HS-27A (cell line): ENCODE measurements around the gene ZNF853.

Source experiments
- DNase-seq: peaks from one replicate; pipeline ENCODE4 v3.0.0-alpha.2; 2012; ENCODE audit warnings: low read depth, missing footprints

ZNF853 gene

DNA sequence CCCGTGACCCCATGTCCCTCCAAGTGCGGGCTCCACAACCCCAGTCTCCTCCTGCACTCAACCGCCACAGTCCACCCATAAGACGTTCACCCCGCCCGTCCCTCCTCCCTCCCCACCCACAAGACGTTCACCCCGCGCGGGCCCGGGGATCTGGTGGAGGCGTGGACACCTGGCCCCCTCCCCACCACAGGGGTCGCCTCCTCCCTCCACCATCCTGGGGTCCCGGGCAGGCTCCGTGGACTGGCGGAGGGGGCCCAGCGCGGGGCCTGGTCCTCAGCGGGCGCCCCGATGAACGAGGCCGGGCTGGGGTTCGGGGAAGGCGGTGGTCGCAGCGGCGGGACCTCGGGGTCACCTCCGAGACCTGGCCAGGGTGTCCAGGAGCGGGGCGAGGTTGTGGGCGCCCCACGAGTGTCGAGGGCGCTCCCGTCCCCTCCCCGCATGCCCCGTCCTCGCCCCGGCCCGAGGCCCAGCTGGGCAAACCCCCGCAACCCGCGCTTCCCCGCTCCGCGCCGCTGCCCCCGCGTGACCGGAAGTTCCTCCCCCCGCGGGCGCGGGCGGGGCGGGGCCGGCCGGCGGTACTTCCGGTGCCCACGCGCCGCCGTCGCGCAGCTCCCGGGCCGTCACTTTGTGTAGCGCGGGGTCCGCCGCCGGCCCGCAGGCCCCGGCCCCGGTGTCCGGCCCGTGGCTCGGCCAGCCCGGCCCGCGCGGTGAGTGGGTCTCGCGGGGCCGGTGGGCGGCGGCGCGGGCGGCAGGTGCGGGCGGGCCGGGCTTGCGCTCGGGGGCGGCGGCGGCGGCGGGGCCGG is 21.5 kb downstream of the ZNF853 start, which contains the start of gene ZNF316:
Gene ZNF316, plus strand, starts transcription at position 578 of the 803 bp plus-strand sequence. CDS start 5,092 bp downstream, outside the sequence.
- no peak for DNase-seq

DNA sequence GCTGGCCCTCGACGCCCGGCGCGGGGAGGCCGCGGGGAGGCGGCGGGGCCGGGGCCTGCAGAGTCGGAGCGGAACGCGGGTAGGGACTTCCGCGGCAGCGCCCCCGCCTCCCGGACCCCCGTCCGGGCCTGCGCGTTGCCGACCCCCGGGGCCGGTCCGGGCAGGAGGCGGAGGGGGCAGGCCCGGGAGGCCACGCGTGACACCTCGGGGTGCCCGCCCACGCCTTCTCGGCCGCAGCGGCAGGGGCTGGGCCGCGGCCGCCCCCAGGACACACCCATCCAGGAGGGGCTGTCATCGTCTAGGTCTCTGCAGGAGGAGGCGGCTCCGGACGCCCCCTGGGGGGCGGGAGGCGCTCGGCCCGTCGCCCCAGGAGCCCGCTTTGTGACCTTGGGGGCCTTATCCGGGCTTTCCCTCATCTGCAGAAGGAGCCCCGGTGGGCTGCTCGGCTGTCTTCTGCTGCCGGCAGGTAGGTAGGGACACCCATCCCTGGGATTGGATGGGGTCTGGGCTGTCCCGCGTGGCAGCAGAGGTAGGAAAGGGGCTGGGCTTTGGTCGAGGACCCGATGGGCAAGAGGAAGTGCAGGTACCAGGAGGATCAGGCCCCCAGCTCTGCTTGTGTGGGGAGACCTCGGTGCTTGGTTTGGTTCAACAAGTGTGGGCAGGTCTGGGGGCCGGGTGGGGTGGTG is 22.3 kb downstream of the ZNF853 start:
- DNase-seq, result no peak

DNA sequence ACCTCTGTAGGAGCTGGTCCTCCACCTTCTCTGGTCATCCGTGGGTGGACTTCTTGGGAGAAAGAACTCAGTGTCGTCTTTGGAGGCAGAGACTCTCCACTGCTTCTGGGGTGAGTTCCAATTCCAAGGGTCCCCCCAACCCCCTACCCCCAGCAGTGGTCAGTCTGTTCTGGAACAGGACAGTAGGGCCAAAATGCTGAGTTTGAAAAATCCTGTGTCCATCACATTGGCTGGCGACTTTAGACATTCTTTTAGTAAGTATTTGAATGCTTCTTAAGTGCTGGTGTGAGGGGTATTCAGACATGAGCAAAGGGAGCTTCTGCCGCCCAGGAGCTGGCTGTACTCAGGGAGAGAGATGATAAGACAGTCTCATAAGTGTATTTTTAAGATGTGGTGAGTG is 23.6 kb downstream of the ZNF853 start:
- no peak for DNase-seq

DNA sequence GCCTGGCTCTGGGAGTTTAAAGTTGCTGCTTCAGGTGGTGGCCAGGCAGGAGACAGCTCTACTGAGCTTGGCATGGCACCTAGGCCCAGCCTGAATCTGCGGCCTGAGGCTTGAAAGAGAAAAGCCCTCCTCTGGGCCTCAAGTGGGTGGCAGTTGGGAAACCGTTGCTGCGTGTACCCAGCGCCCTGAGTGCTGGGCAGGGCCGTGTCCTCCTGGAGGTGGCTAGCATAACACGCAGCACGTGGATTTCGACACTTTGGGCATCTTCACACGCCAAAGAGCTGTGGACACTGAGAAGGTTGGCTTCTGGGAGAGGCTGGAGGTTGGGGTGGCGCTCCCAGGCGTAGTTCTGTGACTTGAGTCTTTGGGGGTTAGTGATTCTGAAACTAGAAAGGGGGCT is 24.2 kb downstream of the ZNF853 start:
- DNase-seq, result no peak

DNA sequence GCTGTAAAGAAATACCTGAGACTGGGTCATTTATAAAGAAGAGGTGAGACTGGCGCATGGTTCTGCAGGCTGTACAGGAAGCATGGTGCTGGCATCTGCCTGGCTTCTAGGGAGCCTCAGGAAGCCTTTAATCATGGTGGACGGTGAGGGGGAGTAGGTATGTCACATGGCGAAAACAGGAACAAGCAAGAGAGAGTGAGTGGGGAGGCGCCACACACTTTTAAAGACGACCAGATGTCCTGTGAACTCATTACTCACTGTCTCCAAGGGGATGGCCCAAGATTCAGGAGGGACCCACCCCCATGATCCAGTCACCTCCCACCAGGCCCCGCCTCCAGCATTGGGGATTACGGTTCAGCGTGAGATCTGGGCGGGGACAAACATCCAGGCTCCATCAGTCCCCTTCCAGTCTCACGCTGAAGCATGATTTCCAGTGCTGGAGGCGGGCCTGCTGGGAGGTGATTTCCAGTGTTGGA is 24.9 kb downstream of the ZNF853 start:
- no peak for DNase-seq

DNA sequence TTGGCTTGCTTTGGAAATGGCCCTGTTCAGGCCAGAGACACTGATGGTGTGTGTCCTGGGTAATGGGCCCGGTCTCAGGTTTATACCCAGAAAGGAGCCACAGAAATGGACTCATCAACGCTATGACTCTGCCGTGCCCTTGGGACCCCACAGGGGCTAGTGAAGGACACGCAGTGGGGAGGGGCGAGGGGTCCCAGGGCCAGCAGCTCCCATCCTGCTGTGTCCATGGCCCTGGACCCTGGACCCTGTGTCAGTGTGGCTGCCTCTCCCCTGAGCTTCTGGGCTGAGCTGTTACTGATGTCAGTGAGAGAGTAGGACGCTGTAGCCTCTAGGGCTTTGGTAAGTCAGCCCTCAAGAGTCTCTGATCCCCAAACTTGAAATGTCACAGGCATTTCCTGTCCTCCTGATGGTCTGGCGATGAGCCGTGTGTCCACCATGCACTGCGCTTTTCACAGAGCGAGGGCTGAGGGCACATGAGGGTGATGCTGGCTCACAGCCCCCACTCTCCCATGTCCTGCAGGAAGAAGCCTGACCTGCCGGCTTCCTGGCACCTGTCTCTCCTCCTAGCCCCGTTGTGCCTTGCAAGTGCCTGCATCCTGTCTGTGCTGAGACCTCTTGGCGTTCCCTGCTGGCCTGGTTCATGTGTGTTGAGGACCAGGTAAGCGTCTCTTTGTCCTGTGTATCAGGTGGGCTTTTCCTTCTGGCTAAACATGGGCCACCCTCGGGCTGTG is 26.1 kb downstream of the ZNF853 start:
- no peak for DNase-seq

DNA sequence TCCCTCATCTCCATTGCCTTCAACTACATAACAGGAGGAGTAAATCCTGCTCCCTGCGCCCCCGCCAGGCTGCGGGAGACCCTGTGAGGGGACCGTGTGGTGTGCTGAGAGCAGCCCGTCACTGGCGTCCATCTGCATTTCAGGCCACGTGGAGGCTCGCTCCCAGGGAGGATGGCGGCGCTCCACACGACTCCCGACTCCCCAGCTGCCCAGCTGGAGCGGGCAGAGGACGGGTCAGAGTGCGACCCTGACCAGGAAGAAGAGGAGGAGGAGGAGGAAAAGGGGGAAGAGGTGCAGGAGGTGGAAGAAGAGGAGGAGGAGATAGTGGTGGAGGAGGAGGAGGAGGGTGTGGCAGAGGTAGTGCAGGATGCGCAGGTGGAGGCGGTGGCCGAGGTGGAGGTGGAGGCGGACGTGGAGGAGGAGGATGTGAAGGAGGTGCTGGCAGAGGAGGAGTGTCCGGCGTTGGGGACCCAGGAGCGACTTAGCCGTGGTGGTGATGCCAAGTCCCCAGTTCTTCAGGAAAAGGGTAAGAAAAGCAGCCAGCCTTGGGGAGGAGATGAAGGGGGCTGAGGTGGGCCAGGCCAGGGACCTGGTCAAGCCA is 26.9 kb downstream of the ZNF853 start:
- no peak for DNase-seq

DNA sequence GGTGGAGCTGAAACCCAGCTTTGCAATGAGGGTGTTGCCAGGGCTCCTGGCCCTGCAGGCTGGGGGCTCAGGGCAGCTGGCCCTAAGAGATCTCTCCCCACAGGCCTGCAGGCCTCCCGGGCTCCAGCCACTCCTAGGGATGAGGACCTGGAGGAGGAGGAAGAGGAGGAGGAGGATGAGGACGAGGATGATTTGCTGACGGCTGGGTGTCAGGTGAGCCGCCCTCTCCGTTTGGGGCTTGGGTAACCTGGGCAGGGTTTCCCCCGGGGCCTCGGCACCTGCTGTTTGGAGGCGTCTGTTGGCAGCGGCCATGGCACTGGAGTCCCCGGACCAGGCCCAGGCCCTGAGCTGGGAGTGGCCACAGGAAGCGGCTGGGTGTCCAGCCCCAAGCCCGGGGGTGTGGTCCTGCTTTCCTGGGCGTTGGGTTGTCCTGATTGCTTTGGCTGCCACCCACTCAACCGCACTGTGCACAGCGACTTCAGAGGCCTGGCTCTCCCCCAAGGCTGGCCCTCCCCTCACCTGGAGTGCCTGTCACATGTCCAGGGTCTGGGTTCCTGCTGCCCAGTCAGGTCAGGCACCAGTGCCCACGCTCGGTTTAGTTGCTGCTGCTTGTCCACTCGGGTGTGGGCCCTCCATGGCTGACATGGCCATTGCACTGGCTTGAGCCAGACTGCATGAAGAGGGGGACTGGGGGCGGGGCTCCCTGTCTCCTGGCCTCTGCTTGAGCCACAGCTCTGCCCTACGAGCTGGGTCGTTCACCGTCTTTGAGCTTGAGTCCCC is 27.6 kb downstream of the ZNF853 start:
- DNase-seq, result no peak

DNA sequence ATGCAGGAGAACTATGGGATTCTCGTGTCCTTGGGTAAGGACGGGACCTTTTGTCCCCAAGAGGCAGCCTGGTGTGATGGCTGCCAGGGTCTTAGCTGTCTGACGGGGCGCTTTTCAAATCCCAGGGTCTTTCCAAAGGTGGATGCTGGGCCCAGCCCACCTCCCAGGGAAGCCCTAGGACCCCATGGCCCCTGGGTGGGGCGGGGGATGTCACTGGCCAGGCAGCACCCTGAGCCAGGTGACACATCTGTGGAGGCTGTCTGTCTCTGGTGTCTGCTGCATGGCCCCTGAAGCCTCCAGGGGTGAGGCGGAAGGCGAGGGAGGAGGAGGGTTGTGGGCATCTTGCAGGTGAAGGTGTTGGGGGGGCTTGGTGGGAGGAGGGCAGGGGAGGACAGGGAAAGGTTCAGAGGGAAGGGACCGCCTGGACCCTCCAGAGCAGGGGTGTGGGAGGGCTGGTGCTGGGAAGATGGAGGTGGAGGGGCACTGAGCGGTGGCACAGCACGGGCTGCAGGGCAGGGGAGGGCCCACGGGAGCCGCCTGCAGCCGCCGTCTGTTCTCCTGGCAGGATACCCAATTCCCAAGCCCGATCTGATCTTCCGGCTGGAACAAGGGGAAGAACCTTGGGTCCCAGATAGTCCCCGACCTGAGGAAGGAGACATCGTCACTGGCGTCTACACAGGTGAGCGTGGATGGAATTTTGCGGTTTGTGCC is 28.7 kb downstream of the ZNF853 start:
- no peak for DNase-seq

DNA sequence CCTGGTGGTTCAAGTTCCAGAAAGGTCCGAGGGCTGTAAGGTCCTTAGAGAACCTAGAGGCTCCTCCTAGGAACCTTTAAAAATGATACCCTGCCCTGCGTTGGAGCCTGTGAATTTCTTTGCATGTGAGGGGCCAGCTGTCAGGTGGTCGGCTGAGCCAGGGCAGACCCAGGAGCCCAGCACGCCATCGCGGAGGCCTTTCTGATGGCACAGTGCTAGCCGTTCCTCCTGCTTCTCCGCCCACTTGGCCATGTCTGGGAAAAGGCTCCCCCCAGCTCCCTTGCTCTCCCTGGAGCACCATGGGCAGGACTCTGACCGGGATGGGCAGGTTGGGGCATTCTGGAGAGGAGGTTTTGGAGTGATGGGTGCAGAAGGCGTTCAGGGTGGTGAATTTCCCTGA is 29.3 kb downstream of the ZNF853 start:
- no peak for DNase-seq

DNA sequence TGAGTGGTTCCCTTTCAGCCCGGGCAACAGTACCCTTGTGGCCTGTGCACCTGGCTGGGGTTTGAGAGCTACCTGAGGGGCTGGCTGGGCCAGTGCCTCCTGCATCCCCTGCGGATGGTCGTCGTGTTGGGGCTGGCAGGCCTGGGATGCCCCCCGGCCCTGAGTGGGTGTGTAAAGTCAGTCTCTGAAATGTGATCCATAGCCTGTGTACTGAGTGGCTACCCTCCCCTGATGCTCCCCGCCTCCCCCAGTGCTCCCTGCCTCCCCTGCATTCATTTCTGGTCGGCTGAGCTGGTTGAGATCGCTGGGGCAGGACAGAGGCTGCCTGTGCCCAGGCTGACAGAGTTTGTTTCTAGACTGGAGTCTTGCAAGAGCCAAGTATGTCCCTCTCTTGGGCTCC is 31.1 kb downstream of the ZNF853 start:
- DNase-seq, result no peak

DNA sequence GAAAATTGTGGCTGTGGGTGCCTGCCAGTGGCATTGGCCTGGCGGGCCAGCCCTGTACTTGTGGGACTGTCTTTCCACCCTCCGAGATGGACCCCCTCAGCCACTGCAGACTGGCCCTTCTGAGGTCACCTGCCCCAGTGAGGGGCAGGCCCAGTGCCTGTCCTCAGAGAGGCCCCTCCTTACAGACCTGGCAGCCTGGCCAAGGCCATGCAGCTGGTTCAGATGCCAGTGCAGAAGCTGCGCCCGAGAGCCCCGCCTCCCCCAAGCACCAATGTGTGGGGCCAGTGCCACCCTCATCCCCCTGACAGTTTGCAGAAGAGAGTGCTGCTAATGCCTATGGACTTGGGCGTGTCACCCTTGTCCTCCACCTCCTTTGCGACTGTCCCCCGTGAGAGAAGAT is 31.7 kb downstream of the ZNF853 start:
- no peak for DNase-seq

DNA sequence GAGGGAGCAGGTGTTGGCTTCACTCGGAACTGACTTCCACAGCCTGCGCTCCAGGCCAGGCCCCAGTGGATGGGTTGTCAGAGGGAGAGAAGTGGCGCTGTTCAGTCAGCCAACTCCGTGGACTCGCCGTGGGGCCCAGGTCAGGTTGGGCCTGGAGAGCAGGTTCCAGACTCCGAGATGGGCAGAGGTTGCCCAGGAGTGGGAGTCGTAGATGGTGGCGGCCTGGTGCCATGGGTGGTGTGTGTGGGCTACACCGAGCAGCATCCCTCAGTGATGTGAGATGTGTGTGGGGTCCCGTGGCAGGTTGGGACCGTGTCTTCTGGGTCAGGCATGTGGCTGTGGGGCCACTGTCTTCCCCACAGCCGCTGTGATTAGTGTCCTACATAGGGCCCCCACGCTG is 32.1 kb downstream of the ZNF853 start:
- no peak for DNase-seq

DNA sequence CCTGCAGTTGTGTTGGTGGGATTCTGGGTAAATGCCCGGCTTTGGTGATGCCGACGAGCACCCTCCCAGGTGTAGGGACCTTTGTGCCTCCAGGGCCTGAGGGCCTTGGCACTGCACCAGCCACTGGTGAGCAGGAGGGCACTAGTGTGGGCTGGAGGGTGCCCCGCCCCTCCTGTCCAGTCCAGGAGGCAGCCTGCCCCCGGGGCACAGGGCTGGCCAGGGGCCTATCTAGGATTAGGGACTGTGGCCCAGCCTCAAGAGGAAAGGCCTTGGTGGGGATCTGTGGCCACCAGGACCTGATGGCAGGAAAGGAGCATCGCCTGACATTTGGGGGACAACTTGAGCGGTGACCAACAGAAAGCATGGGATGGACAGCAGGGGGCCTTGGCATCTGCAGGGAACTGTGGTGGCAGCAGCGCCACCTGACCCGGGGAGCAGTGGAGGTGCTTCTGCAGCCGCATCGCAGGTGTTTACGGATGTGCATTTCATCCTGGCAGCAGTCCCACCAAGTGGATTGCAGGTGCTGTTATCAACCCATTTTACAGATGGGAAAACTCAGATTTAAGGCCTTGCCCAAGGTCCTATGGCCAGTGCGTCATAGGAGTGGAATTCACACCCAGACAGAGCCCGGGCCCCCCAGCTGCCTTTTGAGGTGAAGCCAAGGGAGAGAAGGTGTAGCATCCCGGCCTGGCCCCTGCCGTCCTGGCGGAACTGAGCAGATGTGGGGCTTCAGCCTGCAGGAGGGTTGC is 32.8 kb downstream of the ZNF853 start:
- no peak for DNase-seq

DNA sequence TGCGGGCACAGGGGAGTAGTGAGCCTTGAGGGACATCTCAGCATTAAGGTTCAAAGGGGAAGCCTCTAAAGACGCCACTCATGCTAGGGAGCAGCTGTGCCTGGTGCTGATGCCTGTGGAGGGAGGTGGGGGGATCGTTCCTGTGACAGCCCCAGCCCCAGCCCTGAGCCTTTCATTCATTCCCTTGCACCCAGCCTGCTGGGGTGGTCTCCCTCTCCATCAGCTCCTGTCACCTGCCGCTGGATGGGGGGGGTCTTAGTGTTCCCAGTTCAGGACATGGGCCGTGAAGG is 33.4 kb downstream of the ZNF853 start:
- no peak for DNase-seq

DNA sequence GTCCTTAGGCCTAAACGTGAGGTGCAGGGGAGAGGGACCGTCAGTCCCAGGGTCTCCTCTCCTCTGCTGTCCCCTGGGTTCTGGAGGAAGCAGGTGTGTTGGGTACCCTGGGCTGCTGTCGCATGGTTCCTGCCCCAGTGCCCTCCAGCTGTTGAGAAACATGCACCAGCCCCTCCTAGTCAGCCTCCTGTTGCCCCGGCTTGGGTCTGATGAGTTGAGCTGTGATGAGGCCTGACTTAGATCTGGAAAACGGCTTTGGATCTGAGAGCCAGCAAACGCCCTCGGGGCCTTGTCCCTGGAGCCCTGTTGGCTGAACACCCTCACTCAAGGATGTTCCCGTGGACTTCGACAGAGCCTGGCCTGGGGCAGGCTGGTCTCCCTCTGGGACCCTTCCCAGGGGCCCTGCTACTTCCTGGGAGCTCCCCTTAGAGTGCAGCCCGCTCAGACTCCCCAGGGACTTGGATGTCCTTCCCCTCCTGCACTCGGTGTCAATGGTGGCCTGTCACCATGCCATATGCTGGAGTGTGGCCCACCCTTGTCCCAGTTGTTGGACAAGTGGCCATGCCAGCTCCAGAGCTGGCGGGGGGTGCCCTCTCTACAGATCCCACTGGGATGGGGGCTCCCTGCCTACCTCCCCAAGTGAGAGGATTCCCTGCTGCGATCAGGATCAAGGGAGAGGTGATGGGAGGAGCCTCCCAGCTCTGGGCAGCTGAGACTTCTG is 34.0 kb downstream of the ZNF853 start:
- DNase-seq, result no peak

DNA sequence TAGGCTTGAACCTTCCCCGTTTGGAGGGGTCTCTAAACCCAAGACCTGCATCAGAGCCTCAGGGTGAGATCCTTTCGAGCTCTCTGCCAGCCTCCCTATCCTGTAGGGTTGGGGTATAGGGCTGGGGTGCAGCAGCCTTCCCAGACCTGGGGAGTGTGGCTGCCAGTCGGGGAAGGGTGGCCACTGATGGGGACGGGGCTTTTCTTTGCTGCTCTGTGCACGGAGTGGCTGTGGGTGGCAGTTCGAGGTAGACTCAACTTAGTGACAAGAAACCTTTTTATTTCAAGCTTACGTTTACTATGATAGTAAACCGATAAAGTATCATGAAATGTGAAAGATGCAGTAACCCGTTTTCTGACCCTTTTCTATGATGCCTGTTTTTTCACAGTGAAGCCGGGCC is 34.7 kb downstream of the ZNF853 start:
- no peak for DNase-seq

DNA sequence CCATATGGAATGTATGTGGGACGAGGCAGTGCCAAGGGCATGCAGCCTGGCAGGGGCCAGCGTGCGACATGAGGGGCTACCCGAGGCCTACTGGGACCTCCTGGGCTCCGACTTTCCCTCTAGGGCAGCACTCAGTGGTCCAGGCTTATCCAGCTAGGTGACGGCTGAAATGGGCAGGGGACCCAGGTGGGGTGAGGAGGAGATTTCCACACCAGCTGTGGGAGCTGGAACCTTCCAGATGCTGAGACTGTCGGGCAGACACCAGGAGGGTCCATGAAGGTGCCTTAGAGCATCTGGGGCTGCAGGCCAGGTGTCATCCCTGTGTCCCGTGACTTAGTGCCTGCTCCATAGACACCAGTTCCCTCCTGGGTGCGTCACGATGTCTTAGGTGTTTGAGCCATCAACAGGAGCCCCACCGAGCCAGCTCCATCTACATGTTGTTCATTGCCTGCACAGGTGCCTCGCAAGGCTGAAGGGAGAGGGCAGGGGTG is 35.2 kb downstream of the ZNF853 start:
- no peak for DNase-seq

DNA sequence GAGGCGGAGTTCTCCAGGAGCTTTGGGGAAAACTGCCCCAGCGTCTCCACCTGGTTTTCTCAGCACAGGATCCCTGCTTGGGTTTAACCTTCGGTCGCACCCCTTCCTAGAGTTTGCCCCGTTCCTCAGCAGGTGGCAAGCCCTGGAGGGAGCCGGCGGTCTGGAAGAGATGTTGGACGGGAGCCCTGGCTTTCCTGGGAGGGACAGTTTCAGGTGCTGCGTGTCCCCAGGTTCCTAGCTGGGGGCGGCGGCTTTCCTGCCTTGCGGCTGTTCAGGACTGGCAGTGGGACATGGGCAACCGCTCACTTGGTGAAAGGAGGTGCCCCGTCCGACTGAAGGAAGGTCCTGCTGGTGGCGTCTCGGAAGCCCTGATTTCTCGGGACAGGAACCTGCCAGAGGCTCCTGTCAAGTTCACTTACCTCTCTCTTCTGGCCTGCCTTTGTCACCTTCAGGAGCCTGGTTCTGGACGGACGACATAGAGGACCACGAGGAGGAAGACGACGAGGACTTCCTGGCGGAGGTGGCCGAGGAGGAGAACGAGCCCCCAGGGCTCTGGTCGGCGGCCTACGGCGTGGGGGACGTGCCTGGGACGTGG is 36.5 kb downstream of the ZNF853 start:
- DNase-seq, result no peak
